Inflammatory macrophage treated with lipopolysaccharide for 4 hours (primary cell): ENCODE data around the gene SLC24A5.
A peak's percentile ranks its signal among the peaks of the same experiment; 100 is the strongest.

Experiments used
- DNase-seq: peaks from one replicate; pipeline ENCODE4 v3.0.0-alpha.2; 2020

The SLC24A5 gene

GRCh38 chr15:48120745-48121144, at the start of gene SLC24A5:
Gene SLC24A5 (plus strand): TSS chr15:48120990. CDS start chr15:48121045, 55 bp downstream.
- DNase-seq, result no peak

- DNase-seq, result no peak
These were observed 47.8 kb upstream of the SLC24A5 start for GRCh38 chr15:48072941-48073340.

GRCh38 chr15:48073881-48074280, 46.9 kb upstream of the SLC24A5 start:
- DNase-seq, result no peak

GRCh38 chr15:48076454-48076853, 44.3 kb upstream of the SLC24A5 start:
- no peak for DNase-seq

GRCh38 chr15:48077616-48078184, 43.1 kb upstream of the SLC24A5 start:
- no peak for DNase-seq

GRCh38 chr15:48084759-48085590, 35.8 kb upstream of the SLC24A5 start:
- DNase-seq, result no peak

- no peak for DNase-seq
These were observed 35.2 kb upstream of the SLC24A5 start for GRCh38 chr15:48085591-48085930.

GRCh38 chr15:48086133-48086532, 34.7 kb upstream of the SLC24A5 start:
- DNase-seq, result no peak

- DNase-seq, result no peak
These were observed 34.2 kb upstream of the SLC24A5 start for GRCh38 chr15:48086576-48086975.

- DNase-seq, result no peak
These were observed 32.9 kb upstream of the SLC24A5 start for GRCh38 chr15:48087844-48088243.

- DNase-seq, result no peak
These were observed 31.1 kb upstream of the SLC24A5 start for GRCh38 chr15:48089702-48090101.

GRCh38 chr15:48090115-48090514, 30.7 kb upstream of the SLC24A5 start:
- no peak for DNase-seq

GRCh38 chr15:48090666-48091065, 30.1 kb upstream of the SLC24A5 start:
- no peak for DNase-seq

GRCh38 chr15:48091522-48091921, 29.3 kb upstream of the SLC24A5 start:
- DNase-seq, result no peak

- no peak for DNase-seq
These were observed 24.4 kb upstream of the SLC24A5 start for GRCh38 chr15:48096355-48096786.

GRCh38 chr15:48096813-48097212, 24.0 kb upstream of the SLC24A5 start:
- DNase-seq, result peak; percentile 19

- no peak for DNase-seq
These were observed 23.5 kb upstream of the SLC24A5 start for GRCh38 chr15:48097264-48097663.

- no peak for DNase-seq
These were observed 19.3 kb upstream of the SLC24A5 start for GRCh38 chr15:48101376-48101961.

GRCh38 chr15:48102167-48102566, 18.6 kb upstream of the SLC24A5 start:
- no peak for DNase-seq

GRCh38 chr15:48103647-48104046, 17.1 kb upstream of the SLC24A5 start:
- DNase-seq, result no peak

- DNase-seq, result no peak
These were observed 14.9 kb upstream of the SLC24A5 start for GRCh38 chr15:48105936-48106335.

- no peak for DNase-seq
These were observed 11.6 kb upstream of the SLC24A5 start for GRCh38 chr15:48109212-48109611.

- no peak for DNase-seq
These were observed 10.8 kb upstream of the SLC24A5 start for GRCh38 chr15:48109856-48110531.

- DNase-seq, result no peak
These were observed 8.5 kb upstream of the SLC24A5 start for GRCh38 chr15:48112242-48112641.
